DMS153 treated with DMSO at 0.1 percent for 48 hours (cell line): Measurements from ENCODE around the gene PRSS58.

Experiments used
- DNase-seq: peaks from one replicate; lab custom pipeline; 2025; ENCODE audit not compliant: unreplicated experiment; lab: John Stamatoyannopoulos, UW

PRSS58 gene, protein sequence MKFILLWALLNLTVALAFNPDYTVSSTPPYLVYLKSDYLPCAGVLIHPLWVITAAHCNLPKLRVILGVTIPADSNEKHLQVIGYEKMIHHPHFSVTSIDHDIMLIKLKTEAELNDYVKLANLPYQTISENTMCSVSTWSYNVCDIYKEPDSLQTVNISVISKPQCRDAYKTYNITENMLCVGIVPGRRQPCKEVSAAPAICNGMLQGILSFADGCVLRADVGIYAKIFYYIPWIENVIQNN

DNA sequence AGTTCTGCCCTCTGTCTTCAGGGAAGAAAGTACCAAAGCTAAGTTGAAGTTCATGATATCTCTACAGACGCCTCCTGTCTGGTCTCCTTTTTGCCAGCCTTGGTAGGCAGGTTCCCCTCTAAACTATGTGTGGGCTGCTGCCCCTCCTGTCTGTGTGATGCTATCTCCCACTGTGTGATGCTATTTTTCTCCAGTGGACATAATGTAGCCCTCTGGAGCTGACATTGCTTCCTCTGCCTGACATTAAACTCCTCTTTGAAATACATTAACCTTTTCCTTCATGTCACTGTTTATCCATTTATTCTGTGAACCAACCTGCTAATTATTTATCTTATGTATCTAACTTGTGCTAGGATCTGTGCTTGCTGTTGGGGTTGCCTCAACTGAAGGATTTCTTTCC is at the start of gene PRSS58:
Gene PRSS58 (minus strand): TSS at position 101 of the 400 bp plus-strand sequence. CDS start 351 bp downstream, outside the sequence.
- DNase-seq: no peak

DNA sequence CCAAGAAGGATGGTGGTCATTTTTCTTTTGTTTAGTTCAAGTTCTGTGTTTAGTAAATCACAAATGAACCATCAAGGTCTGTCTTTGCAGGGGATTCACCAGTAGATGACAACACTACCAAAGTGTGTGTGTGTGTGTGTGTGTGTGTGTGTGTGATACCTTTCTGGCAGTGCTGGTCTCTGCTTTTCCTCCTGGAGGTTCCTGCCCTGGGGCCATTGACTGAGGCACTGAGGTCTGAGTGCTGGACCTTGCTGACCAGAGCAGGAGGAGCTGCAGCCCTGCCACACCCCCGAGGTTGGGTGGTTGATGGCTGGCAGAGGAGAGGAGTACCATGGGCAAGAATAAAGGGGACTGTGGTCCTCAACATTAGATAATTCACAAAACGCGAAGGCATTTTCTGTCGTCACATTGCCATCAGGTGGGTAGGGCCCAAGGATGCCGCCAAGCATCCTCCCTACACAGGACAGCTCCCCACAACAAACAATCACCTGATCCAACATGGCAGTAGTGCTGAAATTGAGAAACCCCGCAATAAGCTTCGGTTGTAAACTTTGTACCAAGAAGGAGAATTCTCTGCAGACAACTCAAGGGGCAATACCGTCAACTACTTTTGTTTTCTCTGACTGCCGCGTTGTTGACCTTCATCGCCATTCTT is 49.5 kb upstream of the PRSS58 start:
- DNase-seq: no peak

DNA sequence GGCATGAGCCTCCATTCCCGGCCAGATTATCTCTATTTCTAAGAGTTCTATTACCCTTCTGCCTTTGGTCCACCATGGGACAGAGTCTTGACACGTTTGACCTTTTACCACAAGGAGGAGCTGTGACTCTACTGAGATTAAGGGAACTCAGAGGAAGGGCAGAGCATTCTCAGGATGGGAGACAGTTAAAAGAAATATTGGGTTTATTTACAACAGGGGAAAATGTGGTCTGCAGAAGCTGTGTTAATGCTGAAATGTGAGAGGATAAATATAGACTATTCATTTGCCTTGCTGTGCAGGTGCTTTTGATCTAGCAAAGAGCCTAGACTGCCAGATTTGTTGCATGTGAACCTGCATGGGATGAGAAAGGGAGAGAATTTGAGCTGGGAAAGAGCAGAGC is 45.8 kb upstream of the PRSS58 start:
- no peak for DNase-seq

DNA sequence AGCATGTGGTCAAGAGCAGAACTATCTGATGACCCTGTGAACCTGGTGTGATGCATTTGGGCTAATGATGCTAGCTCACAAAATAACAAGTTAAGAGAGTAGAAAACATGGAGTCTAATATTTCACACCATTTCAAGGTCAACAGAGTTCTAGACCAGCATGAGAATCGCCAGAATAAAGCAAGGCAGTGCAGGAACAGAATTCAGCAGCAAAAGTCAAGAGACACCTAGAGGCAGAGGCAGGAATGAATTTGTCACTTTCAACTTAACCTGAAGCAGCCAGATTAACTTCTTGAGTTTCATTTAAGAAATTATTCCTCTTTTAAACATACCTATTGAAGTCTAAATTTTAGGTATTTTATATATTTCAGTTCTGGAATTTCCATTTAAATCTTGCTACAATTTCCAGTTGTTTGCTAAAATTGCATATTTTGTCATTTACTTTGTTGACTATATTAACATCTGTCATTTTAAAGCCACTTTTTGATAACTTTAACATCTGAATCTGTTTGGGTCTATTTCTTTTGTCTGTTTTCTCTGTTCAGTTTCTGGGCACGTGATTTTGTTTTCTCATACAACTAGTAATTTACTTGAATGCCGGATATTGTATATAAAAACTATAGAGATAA is 44.2 kb upstream of the PRSS58 start:
- no peak for DNase-seq

DNA sequence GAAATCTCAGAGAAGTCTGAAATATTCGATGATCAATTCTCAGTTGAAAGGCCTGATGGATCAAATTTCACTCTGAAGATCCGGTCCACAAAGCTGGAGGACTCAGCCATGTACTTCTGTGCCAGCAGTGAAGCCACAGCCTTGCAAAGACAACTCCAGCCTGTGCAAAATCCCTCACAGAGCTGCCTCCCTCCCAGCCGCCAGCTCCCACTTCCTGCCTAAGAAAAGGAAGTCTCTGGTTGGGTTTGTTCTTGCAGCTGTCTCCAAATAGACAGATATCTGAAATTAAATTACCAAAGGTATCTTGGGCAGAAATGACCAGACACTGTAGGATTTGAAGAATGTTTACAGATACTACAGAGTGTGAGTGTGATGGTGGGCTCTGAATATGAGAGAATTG is 43.4 kb upstream of the PRSS58 start:
- DNase-seq: no peak

DNA sequence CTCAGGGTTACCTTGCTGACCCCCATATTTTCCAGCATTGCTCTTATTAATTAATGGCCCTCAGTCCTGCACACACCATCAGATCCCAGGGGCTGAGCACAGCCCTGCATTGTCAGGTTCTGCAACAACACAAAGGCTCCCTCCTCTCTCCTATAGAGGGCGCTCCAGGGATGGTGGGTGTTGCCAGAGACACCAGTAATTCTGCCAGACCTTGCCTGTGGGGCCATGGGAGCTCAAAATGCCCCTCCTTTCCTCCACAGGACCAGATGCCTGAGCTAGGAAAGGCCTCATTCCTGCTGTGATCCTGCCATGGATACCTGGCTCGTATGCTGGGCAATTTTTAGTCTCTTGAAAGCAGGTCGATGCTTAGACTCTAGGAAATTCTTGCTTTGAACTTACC is 42.8 kb upstream of the PRSS58 start:
- DNase-seq: no peak

DNA sequence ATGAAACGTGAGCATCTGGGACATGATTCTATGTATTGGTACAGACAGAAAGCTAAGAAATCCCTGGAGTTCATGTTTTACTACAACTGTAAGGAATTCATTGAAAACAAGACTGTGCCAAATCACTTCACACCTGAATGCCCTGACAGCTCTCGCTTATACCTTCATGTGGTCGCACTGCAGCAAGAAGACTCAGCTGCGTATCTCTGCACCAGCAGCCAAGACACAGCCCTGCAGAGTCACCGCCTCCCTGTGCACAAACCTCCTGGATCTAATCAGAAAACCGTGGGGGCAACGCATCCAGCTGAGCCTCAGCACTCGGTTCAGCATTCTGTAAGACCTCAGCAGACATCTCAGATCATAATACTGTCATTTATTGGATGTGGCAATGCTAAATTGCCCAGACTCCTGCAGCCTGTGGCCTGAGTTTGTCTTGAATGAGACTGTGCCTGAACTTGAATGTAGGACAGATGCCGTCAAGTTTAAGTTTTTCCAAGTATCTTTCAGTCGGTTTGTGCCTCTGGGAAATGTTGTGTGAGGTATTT is 41.5 kb upstream of the PRSS58 start:
- DNase-seq: no peak

DNA sequence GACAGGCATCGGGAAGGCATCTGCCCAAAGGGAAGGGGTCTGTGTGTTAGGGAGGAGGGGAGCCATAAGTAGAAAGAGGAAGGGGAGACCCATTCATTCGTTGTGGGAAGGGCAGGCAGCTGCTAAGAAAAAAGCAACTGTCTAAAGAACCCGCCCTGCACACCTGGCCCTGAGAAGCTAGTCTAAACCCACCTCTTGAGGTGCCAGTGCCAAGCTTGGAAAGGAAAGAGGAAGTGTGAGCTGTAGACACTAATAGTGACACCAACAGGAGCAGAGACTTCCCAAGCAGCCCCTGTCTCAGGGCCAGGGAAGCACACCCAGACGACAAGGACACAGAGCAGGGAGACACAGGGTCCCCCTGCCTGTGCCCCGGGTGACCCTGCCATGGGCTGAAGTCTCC is 40.8 kb upstream of the PRSS58 start:
- no peak for DNase-seq

DNA sequence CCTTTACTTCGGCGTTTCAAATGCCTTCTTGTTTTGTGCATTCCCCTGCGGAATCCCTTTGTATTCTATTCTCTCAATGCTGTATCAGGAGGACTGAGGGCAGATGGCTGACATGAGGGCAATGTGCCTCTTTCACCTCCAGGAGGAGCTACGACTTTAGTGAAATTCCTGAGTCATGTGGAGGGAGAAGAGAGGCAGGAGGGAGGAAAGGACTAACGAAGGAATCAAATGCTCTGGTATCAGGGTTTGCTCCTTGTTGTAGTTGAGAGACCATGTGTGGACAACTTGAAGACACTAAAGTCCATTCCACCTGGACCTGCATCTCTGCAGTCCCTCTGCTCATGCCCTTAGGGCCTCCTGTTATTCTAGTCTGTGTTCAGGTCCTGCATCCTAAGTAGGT is 40.2 kb upstream of the PRSS58 start:
- DNase-seq: no peak

DNA sequence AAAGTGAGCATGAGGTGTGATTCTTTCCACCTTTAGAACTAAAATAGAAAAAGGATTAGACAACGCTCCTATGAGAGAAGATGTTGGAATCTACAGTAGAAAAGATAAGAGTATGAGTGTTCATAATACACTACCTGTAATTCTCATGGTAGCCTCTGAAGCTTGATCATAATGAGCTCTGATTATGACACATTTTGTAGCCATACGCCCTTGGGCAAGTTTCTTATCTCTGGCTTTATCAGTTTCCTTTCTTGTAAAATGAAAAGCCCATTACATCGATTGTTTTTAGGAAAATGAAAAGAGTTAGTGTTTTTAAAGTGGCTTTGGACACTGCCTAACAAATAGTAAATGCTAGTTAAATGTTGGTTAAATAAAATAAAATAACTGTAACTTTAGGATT is 22.4 kb upstream of the PRSS58 start:
- DNase-seq: no peak

DNA sequence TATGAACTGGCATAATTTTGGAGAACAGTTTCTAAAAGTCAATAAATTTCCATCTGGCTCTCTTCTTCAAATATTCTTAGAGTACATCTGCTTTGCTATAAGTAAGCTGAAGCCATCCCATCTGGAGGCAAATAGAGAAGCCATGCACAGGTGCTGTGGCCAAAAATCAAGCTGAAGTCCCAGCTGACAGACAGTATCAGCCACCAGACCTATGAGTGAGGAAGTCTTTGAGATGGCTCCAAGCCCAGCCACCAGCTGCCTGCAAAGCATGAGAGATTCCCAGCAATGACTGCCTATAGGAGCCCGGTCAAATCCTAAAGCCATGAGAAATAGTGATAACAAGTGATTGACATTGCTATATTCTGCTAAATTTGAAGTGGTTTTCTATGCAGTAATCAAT is 21.7 kb upstream of the PRSS58 start:
- DNase-seq: no peak

DNA sequence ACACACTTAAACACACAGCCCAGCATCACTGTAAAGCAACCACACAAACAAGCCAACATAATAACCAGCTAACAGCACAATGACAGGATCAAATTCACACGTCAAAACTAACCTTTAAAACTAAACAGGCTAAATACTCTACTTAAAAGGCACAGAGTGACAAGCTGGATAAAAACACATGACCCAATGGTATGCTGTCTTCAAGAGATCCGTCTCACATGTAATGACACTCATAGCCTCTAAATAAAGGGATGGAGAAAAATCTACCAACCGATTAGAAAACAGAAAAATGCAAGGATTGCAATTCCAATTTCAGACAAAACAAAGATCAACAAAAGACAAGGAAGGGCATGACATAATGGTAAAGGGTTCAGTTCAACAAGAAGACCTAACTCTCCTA is 17.2 kb upstream of the PRSS58 start:
- no peak for DNase-seq

DNA sequence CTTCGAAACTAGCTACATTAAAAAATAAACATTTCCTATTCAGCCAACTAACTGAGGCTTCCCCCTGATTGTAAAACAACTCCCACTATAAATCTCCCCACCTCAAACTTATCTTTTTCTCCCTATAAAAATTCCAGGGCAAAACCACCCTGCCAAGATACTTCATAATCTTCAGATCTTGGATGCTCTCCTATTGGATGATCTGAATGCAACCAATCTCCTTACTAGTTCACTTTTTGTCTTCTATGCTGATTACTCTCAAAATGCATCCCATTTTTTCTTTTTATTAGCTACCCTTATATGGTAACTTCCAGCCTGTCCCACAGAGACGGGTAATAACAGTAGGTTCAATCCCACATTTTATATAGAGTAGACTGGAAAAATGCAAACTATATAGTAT is 15.0 kb upstream of the PRSS58 start:
- DNase-seq: no peak

DNA sequence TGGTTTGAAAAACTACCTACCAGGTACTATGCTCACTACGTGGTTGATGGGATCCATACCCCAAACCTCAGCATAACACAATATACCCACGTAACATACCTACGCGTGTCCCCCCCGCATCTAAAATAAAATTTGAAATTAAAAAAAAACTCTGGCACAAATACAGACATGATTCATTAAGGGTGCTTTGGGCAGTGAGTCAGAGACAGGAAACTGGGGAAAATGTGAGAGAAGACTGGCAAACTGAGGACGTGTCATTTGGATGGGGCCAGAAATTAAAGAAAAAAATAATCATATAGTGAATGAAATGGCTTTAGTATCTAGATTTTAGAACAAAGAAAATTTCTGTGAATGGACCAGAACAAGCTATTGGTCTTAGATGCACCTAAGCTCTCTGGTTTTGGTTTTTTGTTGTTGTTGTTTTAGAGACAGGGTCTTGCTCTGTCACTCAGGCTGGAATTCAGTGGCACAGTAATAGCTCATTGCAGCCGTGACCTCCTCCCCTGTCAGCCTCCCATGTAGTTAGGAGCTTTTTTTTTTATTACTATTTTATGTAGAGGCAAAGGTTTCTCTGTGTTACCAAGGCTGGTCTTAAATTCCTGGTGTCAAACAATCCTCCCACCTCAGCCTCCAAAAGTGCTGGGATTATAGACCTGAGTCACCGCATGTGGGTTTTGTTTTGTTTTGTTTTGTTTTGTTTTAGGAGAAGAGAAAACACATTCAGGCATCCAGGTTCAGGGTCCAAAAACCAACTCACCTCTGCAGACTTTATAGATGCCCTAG is 5.9 kb upstream of the PRSS58 start:
- DNase-seq: no peak

DNA sequence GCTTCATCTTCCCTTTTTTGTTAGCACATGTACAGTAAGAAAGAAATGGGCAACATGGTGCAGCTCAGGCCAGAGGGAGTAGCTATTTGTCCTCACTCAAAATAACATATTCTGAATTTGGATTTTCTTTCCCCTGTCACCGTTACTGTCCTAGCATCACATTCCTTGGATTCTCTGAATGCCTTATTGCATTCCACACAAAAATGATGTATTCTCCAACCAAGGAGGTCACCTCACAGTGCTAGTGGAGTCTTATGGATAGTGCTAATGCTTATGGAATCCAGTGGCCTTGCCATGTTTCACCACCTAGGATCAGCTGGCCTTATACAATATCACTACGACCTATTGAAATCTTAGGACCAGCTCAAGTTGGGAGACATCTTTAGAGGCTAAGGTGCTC is 7.2 kb downstream of the PRSS58 start:
- no peak for DNase-seq

DNA sequence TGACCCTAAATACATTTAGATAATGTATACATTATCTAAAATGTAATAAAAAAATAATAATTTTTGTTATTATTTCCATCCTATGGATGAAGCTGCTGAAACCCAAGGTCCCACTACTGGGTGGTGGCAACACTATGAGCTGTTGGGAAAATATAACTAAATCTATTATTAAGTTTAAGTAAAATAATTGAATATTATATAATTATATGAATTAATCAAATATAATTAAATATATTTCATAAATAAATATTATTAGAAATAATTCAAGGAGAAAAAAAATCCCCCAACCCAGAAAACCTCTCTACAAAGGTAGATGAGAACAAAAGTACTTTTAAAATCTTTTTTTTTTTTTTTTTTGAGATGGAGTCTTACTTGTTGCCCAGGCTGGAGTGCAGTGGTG is 7.9 kb downstream of the PRSS58 start:
- no peak for DNase-seq

DNA sequence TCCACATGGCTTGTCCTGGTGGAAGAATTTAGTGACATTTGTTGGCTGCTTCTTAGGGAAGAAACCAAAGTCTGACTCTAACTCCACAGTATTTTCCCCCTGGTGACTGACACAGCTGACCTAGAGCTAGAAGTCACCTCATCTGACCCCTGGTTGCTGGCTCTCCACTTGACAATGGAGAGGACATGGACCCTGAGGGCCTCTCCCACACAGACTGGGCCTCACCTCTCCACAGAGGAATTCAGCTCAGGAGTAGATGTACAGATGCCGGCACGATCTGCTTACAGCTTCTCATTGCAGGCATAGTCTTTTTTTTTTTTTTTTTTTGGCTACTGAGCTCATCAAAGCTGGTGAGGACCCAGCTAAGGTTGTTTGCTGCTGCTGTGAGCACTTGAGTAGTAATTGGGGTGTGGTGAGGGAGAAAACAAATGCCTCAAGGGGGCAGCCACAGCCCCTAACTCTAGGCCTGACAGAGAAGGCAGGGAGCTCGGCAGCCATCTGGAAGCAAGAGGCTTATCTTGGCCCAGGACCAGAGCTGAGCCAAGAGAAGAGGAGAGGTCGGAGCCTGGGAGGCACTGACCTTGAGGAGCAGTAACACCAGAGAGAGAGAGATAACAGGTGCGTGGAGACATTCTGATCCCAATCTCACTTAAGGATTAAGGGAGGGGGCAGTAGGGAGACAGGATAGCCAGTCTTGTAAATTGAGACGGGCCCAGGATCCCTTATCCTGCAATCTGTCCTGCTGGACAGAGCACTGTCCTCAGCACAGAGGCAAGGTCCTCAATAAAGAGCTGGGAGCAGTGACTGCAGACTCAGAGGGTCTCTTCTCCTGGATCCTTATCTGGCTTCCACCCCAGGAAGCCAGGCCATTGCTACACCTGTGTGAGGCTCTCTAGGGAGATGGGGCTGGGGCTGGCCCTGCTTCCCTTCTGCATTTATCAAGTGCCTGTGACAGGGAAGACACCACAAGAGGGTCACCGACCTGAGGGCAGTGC is 9.4 kb downstream of the PRSS58 start:
- DNase-seq: no peak

DNA sequence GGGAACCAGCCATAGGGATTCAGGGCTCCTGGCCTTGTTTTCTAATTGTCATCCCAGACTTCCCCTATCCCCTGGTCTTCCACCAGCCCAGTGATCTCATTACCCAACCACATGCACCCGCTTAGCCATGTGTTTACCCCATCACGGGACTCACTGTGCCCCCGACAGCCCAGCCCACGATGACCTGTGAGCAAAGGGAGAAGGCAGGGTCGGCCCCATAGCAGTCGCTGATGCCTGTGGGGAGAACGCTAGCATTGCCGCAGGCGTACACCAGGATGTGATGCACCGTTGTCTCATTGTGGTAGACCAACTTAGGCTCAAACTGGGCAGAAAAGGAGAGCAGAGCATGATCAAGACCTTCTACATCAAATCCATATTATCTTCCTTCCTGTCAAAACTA is 14.0 kb downstream of the PRSS58 start:
- no peak for DNase-seq

DNA sequence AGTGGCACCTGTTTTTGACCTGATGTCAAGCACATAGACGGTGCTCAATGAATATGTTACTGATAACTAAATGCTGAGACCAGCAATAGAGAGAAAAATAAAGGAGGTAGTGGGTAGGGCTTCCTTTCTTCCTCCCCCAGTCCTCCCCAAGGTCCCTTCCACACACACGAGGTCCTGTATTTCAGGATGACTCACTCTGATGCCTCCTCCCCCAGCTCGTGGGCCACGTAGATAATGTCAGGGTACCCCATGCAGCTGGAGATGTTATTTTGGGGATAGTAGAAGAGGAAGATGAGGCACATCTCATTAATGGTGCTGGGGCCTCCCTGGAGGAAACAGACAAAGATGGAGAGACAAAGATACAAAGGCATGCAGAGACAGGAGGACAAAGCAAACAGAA is 17.3 kb downstream of the PRSS58 start:
- no peak for DNase-seq

DNA sequence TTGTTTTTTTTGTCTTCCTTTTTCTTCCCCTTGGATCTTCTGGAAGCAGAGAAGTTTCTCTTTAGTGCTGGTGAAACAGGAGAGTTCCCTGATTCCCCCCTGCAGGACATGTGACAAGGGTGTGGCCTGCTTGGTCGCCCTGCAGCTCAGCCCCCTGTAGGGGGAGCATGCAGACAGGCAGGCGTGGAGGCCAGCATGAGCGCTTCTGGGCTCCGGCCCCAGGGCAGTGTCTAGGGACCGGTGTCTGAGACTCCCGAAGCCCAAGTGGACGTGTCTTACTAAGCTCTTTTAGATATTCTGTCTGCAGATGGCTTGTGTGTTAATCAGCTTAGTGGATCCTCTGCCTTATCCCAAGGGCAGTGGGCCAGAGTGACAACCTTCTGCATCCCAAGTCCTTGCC is 26.1 kb downstream of the PRSS58 start:
- DNase-seq: no peak
